ENCODE measurements around the gene ZC3H4.
"Not testable (repeated sequence)": the region's sequence is repeated elsewhere in the genome, so short reads cannot be mapped to it uniquely, and the experiment has no call there.

The ZC3H4 gene

DNA sequence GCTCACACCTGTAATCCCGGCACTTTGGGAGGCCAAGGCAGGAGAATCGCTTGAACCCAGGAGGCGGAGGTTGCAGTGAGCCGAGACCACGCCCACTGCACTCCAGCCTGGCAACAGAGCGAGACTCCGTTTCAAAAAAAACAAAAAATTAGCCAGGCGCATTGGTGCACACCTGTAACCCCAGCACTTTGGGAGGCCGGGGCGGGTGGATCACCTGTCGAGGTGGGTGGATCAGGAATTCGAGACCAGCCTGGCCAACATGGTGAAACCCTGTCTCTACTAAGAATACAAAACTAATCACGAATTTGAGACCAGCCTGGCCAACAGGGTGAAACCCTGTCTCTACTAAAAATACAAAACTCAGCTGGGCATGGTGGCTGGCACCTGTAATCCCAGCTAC is 35.2 kb downstream of the ZC3H4 start:
- not testable (repeated sequence) for DNase-seq

DNA sequence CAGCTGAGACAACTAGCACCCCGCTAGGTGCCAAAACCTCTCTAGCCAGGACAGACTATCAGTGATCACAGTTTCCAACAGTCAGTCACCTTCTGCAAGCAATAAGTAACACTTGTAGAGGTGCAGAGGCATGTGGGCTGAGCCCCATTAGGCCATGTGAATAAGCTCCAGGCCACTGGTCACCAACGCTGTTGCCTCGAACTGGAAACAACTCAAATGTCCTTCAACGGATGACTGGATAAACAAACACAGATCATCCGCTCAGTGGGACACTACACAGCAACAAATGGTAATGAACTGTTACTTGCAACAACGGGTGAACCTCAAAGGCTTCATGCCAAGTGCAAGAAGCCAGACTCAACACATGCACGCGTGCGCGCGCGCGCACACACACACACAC is 37.6 kb downstream of the ZC3H4 start:
- no peak for DNase-seq

DNA sequence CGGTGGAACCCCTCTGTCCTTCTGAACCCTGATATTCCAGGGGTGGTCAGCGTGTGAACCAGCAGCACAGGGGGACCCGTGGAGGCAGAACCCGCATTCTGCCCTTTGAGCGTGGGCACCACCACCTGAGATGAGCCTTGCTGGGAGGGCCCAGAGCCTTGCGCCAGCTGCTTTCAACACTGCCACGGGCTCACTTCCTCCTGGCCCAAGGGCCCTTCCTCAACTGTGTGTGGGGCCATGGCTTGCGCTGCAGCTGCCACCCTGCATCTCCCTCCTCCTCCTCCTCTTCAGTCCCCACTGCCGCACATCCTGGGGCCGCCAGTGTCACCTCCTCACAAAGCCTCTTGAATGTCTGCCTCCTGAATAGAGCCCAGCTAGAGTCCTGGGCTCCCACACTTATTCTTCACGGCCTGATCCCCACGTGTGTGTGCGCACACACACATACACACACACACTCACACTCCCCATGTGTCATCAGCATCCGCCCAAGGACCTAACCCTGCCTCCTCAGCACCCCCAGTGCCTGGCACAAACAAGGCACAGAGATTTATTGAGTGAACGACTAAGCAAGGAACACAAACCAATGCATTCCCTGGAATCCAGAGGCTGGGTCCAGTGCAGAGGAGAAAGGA is 38.3 kb downstream of the ZC3H4 start:
- no peak for DNase-seq

DNA sequence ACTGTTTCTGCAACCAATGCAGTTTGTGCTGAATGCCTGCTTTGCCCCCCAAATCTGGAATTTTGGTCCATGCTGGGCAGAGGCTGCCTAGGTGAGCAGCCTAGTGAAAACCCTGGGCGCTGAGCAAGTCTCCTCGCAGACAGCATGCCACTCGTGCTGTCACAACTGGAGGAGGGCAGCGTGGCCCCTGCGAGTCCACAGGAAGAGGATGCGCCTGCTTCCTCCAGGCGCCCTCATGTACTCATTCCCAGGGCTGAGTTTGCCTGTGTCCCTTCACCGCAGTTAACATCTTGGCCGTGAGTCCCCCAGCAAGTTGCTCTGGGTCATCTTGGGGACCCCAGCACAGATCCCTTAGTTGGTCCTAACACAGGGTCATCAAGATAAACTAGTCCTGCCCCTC is 39.0 kb downstream of the ZC3H4 start:
- DNase-seq, result no peak

DNA sequence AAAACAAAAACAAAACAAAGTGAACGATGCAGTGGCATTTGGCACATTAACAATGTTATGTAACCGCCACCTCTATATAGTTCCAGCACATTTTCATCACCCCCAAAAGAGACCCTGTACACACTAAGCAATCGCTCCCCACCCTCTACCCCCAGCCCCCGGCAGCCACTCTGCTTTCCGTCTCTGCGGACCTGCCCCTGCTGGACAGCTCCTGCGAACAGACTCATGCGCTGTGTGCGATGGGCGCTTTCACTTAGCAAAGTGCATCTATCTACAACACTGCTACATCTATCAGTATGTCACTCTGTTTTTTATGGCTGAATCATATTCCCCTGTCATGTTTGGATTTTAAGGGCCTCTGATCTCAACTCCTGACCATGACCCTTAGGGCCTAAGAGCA is 40.0 kb downstream of the ZC3H4 start:
- no peak for DNase-seq

DNA sequence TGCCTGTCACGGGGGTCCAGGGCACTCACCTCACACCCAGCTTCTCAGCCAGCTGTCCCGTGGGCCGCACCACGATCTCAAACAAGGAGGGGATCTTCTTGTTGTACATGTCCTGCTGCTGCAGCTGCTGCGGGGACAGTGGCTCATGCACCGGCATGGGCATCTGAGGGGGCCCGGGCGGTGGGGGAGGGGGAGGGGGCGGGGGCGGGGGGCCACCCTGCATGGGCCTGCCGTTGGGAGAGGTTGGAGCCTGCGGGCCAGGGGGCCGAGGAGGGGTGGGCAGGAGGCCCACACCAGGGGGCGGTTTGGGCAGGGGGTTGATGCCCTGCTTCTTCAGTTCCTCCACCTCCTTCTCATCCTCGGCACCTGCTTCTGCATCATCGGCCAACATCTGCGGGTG is 41.3 kb downstream of the ZC3H4 start:
- no peak for DNase-seq

DNA sequence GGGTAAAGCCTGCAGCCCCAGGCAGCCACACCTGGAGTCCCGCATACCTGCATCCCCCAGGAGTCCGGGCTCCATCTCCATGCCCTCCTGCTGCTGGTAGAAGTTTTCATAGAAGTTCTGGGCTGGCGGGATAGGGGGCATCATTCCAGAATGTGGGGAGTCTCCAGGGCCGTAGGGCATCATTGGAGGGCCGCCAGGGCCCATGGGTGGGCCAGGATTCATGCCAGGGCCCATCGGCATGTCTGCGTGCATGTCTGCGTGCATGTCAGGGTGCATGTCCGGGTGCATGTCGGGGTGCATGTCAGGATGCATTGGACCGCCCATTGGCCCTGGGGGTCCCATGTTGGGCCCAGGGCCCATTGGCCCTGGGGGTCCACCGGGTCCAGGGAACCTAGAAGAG is 41.8 kb downstream of the ZC3H4 start:
- DNase-seq, result no peak

DNA sequence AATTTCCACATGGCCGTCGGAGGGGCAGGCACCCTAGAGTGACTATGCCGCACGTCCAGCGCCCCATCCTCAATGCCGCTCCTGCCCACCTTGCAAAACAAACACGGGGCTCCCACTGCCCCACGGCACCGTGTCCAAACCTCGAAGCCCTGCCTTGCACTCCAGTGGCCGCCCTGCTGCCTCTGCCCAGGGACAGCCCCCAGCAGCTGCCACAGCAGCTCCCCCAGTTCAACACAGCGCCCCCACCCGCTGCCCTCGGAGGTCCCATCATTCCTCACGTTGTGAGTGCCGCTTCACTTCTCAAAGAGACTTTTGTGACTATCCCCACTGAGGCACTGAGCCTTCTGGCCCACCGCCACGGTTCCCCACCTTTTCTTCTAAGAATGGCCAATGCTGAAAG is 42.8 kb downstream of the ZC3H4 start:
- no peak for DNase-seq

DNA sequence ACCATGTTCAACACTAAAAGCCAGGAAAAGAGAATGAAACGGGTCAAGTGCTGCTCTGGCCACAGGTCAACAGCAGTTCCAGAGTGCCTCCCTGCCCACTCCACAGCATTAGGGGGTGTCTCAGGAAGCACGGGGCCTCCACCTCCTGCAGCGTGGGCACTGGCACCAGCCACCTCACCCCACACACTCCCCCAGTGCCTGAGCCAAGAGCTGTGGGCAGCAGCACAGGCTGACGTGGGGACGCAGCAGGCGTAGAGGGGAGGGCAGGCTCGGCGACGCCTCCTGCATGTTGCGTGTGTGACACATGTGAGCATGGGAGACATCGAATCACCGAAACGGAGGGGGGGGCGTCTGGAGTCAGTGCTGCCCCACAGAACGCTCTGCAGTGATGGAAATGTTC is 43.8 kb downstream of the ZC3H4 start:
- DNase-seq, result no peak

DNA sequence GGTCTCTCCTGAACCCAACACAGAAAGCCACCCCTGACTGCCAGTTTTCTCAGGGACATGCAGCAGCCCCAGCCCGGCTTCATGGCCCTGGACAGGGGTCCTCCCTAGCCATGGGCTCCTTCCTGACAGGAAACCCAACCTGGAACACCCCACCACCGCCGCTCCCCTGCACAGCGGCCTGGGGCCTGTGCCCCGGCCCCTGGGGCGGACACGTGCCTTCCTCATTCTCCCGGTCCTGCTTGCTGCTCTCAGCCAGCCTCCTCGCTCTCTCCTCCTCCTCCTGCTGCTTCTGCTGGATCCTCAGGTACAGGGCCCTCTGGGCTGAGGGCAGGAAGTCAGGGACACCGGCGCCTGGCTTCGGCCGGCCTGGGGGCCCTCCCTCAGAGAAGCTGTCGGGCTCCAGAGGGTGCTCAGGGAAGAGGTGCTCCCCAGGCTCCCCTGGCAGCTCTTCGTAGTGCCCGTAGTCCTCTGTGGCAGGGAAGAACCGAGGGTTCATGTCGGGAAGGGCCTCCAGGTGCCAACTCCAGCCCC is 44.6 kb downstream of the ZC3H4 start:
- no peak for DNase-seq

DNA sequence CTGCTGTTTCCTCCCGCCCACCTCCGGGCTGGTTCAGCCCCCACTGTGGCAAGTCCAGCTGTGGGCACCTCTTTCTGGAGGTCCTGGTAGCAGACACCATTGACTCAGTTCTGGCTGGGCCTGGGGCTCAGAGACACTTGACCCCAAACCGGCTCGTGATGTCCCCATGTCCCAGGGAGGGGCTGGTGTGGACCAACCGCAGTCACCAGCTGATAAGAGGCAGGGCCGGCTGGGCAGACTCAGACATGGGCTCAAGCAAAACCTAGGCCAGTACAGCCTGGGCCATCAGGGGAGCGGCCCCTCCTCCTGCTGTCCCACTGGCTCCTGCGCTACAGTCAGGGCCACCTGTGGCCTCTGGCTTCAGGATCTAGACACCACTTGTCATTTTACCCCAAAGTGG is 45.3 kb downstream of the ZC3H4 start:
- DNase-seq, result no peak

DNA sequence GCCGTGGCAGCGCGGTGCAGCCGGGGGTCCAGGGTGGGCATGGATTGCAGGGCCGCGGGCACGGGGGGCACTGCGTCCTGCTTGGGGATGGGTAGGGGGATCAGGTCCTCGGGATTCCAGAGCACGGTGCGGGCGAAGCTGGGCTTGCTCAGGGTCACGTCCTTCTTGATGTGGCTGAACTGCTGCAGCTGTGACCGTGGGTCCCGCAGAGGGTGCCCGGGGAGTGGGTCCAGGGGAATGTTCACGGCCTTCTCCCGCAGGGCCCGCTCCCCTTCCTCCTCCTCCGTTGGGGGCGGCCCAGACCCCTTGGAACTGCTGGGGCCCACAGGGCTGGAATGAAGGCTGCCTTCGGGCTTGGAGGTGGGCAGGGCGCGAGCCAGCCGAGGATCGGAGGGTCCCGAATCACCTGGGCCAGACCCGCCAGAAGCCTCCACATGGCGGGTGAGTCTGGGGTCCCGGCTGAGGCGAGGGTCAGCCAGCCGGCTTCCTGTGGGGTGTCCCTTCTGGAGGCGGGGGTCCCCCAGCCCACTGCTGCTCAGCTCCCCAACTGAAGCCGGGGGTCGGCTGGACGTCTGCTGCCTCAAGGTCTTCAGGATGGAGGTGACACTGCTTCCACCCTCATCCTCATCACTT is 46.2 kb downstream of the ZC3H4 start:
- DNase-seq, result no peak

DNA sequence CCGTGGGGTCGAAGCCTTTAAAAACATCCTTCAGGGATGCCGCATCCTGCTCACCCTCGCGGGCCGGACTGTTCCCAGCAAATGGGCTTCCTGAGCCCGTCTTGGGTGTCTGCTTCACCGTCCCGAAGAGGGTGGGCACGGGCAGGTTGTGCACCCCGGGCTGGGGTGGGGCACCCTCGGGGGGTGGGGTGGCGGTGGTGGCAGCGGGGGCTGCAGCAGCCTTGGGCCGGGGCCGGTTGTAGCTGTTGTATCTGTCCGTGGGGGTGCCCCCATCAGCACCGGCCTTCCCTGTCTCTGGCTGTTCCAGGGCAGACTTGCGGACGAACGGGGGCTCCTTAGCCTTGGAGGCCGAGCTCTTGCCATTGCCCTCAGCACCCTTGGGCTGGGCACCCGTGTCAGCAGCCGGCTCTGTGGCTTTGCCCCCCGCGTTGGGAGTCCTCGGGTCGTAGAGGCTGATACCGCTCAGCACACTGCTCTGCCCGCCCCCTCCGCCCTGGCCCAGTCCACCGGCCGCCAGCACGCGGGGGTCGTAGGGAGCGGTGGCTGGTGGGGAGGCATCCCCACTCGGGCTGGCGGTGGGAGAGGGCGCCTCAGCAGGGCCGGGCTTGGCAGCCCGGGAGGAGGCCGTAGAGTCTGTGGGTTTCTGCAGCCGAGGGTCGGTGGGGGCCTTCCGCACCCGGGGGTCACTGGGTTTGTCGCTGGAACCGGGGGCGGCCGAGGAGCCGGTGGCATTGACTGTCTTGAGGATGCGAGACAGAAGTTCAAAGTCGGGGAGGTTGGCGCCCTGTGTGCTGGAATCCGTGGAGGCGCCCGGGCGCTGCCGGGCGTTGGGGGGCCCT is 47.0 kb downstream of the ZC3H4 start:
- DNase-seq, result no peak

DNA sequence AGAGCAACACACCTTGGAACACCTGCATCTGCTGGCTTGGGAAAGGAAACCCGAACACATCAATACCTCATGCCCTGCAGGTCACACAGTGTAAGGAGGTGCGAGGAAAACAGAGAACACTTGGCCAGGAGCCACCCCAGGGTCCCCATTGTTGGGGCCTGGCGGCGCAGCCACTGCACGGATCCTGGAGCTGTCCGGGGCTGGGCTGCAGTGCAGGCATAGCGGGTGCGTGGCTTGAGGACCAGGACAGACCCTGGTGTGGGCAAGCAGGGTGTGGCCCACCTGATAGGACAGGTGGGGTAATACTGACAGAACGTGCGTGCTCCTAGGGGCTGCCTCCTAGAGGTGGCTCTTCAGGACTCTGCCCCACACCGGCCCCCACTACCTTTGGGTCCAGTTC is 48.3 kb downstream of the ZC3H4 start:
- DNase-seq, result no peak

DNA sequence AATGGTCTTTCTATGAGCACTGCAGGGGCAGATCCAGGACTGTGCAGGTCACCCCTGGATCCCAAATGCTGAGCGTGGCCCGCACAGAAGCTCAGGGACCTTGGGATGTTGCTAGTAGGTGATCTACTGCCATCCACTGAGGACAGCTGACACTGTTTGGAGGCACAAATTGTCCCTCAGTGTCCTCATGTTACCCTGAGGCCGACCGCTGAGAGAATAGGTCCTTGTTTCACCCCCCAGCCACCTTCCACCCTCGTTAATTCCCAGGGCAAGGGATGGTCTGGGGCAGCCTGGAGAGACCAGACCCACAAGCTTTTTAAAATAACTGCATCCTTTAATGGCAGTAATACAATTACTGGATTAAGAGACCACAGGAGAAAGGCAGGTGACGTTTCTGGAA is 49.7 kb downstream of the ZC3H4 start:
- DNase-seq, result no peak

DNA sequence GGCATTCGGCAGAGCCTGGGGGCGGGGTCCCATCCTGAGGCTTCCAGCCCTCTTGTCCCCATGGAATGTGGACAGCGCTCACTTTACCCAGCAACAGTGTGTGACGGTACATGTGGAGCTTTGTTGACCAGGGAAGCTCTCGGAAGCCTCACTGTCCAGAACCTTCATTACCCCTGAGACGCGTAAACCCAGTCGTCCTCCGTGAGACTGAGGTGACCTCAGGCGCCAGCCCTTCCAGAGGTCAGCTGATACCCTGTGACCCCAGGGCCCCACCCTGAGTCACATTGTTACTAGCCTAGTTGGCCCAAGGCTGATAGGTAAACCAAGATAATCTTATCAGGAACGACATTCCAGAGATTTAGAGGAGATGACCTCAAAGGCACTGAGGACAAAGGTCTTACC is 55.0 kb downstream of the ZC3H4 start:
- DNase-seq, result no peak

DNA sequence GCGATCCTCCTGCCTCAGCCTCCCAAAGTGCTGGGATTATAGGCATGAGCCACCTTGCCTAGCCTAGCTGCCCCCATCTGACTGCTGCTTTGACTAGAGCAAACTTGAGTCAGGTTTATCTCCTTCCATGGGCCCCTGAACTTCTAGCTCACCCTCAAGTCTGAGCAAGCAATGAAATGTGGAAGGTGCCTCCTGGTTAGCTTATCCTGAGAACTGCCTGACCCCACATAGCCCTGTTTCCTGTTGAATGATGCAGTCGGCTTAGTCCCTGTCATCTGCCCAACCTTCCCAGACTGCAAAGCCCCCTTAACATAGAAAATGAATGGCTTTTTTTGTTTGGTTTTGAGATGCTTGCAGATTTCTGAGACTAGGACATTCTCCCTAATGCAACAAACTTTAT is 56.2 kb downstream of the ZC3H4 start:
- DNase-seq, result no peak

DNA sequence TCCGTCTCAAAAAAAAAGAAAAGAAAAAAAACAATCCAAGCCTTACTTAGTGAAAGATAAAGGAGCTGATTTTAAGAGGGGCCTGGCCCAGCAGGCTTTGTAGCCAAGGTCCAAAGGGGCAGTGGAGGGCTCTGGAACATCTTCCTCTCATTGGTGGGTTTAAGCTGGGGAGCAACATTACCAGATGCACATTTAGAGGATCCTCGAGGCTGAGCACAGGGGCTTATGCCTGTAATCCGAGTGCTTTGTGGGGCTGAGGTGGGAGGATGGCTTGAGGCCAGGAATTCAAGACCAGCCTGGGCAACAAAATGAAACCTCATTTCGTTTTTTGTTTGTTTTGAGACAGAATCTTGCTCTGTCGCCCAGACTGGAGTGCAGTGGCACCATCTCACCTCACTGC is 57.2 kb downstream of the ZC3H4 start:
- no peak for DNase-seq

DNA sequence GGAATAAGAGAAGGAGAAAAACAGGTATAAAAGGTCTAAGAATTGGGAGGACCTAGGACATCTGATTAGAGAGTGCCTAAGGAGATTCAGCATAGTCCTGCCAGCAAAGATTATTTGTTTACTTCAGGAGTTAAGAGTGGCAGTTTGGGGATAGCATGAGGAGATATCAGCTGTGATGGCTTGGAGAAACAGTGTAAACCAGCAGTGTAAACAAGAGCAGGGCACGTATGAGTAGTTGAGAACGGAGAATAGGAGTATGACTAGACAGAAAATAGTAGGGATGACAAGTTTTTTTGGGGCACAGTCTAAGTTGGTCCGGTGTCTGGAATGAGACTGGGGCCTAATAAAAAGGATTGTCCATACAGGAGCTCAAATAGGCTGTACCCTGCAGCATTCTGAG is 63.0 kb downstream of the ZC3H4 start:
- not testable (repeated sequence) for DNase-seq

DNA sequence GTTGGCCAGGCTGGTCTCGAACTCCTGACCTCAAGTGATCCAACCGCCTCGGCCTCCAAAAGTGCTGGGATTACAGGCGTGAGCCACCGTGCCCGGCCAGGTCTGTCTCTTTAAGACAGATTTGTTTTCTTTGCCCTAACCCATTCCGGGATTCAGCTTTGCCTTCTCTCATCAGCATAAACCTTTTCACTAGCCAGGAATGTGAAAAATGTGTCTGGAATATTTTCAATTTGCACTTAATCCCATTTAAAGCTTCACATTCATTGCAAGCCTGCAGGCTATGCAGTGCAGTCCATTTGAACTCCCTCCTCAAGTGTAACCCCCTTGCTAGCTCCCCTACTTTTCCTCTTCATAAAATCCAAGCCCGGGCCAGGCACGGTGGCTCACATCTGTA is 64.3 kb downstream of the ZC3H4 start:
- no peak for DNase-seq

DNA sequence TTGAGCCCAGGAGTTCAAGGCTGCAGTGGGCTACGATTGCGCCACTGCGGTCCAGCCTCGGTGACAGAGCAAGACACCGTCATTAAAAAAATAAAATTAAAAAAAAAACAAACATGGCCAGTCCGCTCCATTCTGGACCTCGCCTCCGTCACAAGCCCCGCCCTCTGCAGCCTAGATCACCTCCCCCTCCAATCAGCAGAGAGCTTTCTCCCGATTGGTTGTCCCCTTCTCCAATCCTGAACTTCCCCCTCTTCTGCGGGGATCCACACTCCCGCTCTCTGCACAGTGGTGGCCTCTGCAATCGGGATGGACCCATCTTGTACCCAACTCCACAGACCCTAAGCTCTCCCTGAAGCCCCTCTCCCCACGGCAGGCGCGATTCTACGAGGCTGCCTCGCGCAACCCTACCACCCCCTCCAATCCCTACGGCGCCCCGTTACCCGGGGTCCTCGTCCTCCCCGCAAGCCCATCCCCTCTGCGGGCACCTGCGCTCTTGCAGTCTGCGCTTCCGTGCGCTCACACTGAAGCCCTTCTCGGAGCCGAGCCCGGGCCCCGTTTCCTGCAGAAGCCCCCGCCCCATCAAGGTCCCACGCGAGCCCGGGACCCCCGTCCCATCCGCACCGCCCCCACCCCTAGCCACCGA is 65.7 kb downstream of the ZC3H4 start:
- peak; percentile 79 for DNase-seq

DNA sequence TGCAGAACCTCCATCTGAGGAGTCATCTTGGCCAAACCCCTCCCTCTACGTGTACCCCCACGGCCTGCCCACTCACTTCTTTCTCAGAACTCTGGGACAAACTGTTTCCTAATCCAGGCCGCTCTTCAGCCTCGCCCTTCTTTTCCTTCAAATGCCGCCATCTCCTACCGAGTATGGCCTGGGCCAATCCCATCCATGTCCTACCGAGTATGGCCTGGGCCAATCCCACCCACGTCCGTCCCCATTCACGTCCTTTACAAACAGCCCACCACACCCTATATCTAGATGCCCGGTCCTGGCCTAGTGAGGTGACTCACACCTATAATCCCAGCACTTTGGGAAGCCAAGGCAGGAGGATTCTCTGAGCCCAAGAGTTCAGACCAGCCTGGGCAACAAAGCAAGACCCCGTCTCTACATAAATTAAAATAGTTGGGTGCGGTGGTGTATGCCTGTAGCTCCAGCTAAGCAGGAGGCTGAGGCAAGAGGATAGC is 66.3 kb downstream of the ZC3H4 start:
- no peak for DNase-seq

DNA sequence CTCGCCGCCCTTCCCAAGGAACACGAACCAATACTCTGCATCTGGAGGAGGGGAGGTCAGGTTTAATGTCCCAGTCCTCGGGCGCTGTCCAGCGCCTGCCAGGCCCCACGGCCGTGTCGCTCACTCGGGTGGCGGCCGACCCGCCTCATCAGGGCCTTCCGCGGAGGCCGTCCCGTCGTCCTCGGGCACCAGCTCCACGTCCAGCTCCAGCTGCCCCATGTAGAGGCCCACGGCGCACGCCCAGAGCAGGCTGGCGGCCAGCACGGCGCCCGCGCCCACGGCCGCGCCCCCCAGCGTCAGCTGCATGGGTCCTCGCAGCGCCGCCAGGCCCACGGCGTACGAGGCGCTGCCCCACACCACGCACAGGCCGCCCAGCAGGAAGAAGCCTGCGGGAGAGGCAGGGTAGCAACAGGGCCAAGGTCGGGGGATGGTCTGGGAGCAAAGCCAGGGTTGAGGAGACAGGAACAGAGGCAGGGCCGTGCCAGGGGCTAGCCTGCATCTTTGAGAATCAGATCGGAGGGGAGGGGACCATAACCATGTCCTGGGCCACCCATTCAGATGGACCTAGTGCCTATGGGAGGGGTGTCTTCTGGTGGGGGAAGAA is 67.6 kb downstream of the ZC3H4 start:
- DNase-seq, result no peak
